HG02840 (cell line): ENCODE measurements around the gene KLK11.
"Not testable (repeated sequence)": the region's sequence is repeated elsewhere in the genome, so short reads cannot be mapped to it uniquely, and the experiment has no call there.

Experiments
- ATAC-seq: cut with Tn5 transposase; IDR thresholded peaks from one replicate; pipeline ENCODE4 v1.9.1; 2021; ENCODE audit warnings: mild to moderate bottlenecking, moderate library complexity, moderate number of reproducible peaks; ENCODE audit not compliant: unreplicated experiment, low FRiP score

Gene KLK11

GRCh38 chr19:51007488-51007887 lies 18.9 kb downstream of the KLK11 start:
- ATAC-seq, result no peak

- no peak for ATAC-seq
Measured at GRCh38 chr19:51006406-51006805, 20.0 kb downstream of the KLK11 start.

GRCh38 chr19:51005248-51005647 lies 21.2 kb downstream of the KLK11 start:
- no peak for ATAC-seq

GRCh38 chr19:51003316-51003715 lies 23.1 kb downstream of the KLK11 start:
- no peak for ATAC-seq

GRCh38 chr19:51002542-51003311 lies 23.7 kb downstream of the KLK11 start:
- no peak for ATAC-seq

GRCh38 chr19:51002089-51002532 lies 24.3 kb downstream of the KLK11 start:
- ATAC-seq, result no peak

- ATAC-seq, result no peak
Measured at GRCh38 chr19:51001515-51001914, 24.9 kb downstream of the KLK11 start, which contains the start of gene KLK8. TSS of gene KLK8 (minus strand) at chr19:51001604. CDS start at chr19:51001167, 437 bp downstream.

GRCh38 chr19:51000981-51001380 lies 25.4 kb downstream of the KLK11 start:
- ATAC-seq, result no peak

- ATAC-seq, result no peak
Measured at GRCh38 chr19:51000426-51000825, 26.0 kb downstream of the KLK11 start.

GRCh38 chr19:50998686-50999085 lies 27.7 kb downstream of the KLK11 start:
- ATAC-seq, result no peak

- ATAC-seq, result no peak
Measured at GRCh38 chr19:50998061-50998460, 28.4 kb downstream of the KLK11 start.

GRCh38 chr19:50994129-50994528 lies 32.3 kb downstream of the KLK11 start:
- no peak for ATAC-seq

- no peak for ATAC-seq
Measured at GRCh38 chr19:50992666-50993035, 33.8 kb downstream of the KLK11 start.

GRCh38 chr19:50984416-50984815 lies 42.0 kb downstream of the KLK11 start:
- not testable (repeated sequence) for ATAC-seq

GRCh38 chr19:50983625-50984292 lies 42.7 kb downstream of the KLK11 start, which contains the start of gene KLK7:
TSS of gene KLK7 (minus strand) at chr19:50983917. CDS start at chr19:50982399, 1,518 bp downstream.
- no peak for ATAC-seq

GRCh38 chr19:50982186-50982585 lies 44.2 kb downstream of the KLK11 start:
- ATAC-seq, result no peak

GRCh38 chr19:50981587-50982146 lies 44.7 kb downstream of the KLK11 start:
- no peak for ATAC-seq

GRCh38 chr19:50980208-50980607 lies 46.2 kb downstream of the KLK11 start:
- no peak for ATAC-seq

GRCh38 chr19:50979758-50980157 lies 46.7 kb downstream of the KLK11 start:
- no peak for ATAC-seq

GRCh38 chr19:50978772-50979390 lies 47.5 kb downstream of the KLK11 start:
- ATAC-seq, result no peak

- ATAC-seq, result no peak
Measured at GRCh38 chr19:50977626-50978025, 48.8 kb downstream of the KLK11 start.
